Keratinocyte (primary cell): Measurements from ENCODE around the gene PALS2. TPM values are rescaled to one million over a fixed set of nuclear protein-coding genes. Genes with fewer than 3 reads are reported as not detected.

Experiments used
- DNase-seq: peaks from one replicate; pipeline ENCODE4 v3.0.0-alpha.2; 2011; ENCODE audit warnings: low read depth, missing footprints, low spot score
- FAIRE-seq: peaks from 2 replicates; lab custom pipeline; 2011; peaks lifted over from hg19 to GRCh38; lab: Jason Lieb, UNC
- H2AFZ ChIP-seq: 2 replicates; pipeline ENCODE4 v1.6.0; 2012; ENCODE audit warnings: low read length, control low read depth, inconsistent platforms; ENCODE audit not compliant: control insufficient read depth
- H3K27ac ChIP-seq: 2 replicates; pipeline ENCODE4 v1.5.1; 2011; ENCODE audit warnings: low read length; ENCODE audit not compliant: control insufficient read depth, insufficient read depth
- H3K27me3 ChIP-seq: 3 replicates; pipeline ENCODE4 v1.6.0; 2011; ENCODE audit warnings: low read length; ENCODE audit not compliant: control insufficient read depth, insufficient read depth; ENCODE audit errors: extremely low read depth
- H3K36me3 ChIP-seq, 2 experiments: 2 replicates in 1 of 2; 3 replicates in 1 of 2; pipeline ENCODE4 v1.5.1; 2011; ENCODE audit warnings: low read length in 2 of 2, mild to moderate bottlenecking in 1 of 2; ENCODE audit not compliant: control insufficient read depth in 2 of 2, insufficient read depth in 2 of 2; ENCODE audit errors: extremely low read depth in 1 of 2
- H3K4me1 ChIP-seq: 3 replicates; pipeline ENCODE4 v1.5.1; 2011; ENCODE audit warnings: low read length; ENCODE audit not compliant: control insufficient read depth, insufficient read depth; ENCODE audit errors: extremely low read depth
- H3K4me2 ChIP-seq: 3 replicates; pipeline ENCODE4 v1.6.0; 2011; ENCODE audit warnings: low read depth, low read length; ENCODE audit not compliant: control insufficient read depth, insufficient read depth; ENCODE audit errors: extremely low read depth
- H3K4me3 ChIP-seq, 3 experiments: fragments of 200-600 bp in 1 of 3; sonication (generic) in 1 of 3; 2 replicates in 2 of 3; 3 replicates in 1 of 3; pipeline ENCODE4 v1.5.1; 2011 to 2016; ENCODE audit warnings: low read length in 3 of 3, mild to moderate bottlenecking in 3 of 3, control low read depth in 2 of 3, inconsistent platforms in 1 of 3, low read depth in 1 of 3, mixed read lengths in 1 of 3, mixed run types in 1 of 3, moderate library complexity in 1 of 3; ENCODE audit not compliant: control insufficient read depth in 2 of 3, insufficient read depth in 2 of 3; ENCODE audit errors: extremely low read depth in 1 of 3
- H3K79me2 ChIP-seq: 2 replicates; pipeline ENCODE4 v1.6.0; 2012; ENCODE audit warnings: low read length; ENCODE audit not compliant: control insufficient read depth, insufficient read depth
- H3K9ac ChIP-seq: 3 replicates; pipeline ENCODE4 v1.6.0; 2011; ENCODE audit warnings: low read length; ENCODE audit not compliant: control insufficient read depth, insufficient read depth; ENCODE audit errors: extremely low read depth
- H3K9me1 ChIP-seq: 3 replicates; pipeline ENCODE4 v1.6.0; 2011; ENCODE audit warnings: low read length; ENCODE audit not compliant: control insufficient read depth, insufficient read depth; ENCODE audit errors: extremely low read depth
- H3K9me3 ChIP-seq: 2 replicates; pipeline ENCODE4 v1.5.1; 2012; ENCODE audit warnings: low read depth, low read length; ENCODE audit not compliant: control insufficient read depth
- H4K20me1 ChIP-seq: 3 replicates; pipeline ENCODE4 v1.6.0; 2011; ENCODE audit warnings: low read length; ENCODE audit not compliant: control insufficient read depth, insufficient read depth; ENCODE audit errors: extremely low read depth
- EZH2 ChIP-seq: IDR thresholded peaks from one replicate; pipeline ENCODE4 v1.6.1; 2012; ENCODE audit warnings: inconsistent platforms, mild to moderate bottlenecking, low read length, moderate library complexity
- dilution Hi-C: fragments of 300-500 bp; cut with MboI; formaldehyde crosslinking; loops from one replicate; pipeline ENCODE4 v1.7.0; 2020; ENCODE audit warnings: low sequenced_read_pairs; ENCODE audit not compliant: extremely low pct_ligation_motif_present
- polyA plus RNA-seq, 5 experiments: library from polyadenylated mRNA; depleted of rRNA in 3 of 5; stranded (reverse) in 3 of 5; stranded (forward) in 1 of 5; unstranded in 1 of 5; fragments of >200 nt; gene quantifications; 1 replicate in 1 of 5; 2 replicates in 3 of 5; 3 replicates in 1 of 5; pipeline versions ENCODE4 v1.2.1 to v1.2.3, GENCODE V29; 2011 to 2012; ENCODE audit warnings: missing spikeins in 2 of 5, low read depth in 1 of 5, low replicate concordance in 1 of 5
- TF ChIP-seq, protein P1 (sequence below), 3 experiments: IDR thresholded peaks in 1 of 3; conservative IDR thresholded peaks in 1 of 3; optimal IDR thresholded peaks in 1 of 3; 2 replicates in 2 of 3; 3 replicates in 1 of 3; pipeline versions ENCODE3 to v1.5.1; 2011; ENCODE audit warnings: low read length in 3 of 3, mild to moderate bottlenecking in 3 of 3, moderate library complexity in 2 of 3, control low read depth in 1 of 3, inconsistent platforms in 1 of 3; ENCODE audit not compliant: insufficient read depth in 2 of 3; ENCODE audit errors: extremely low read depth in 1 of 3

PALS2 gene
- polyA plus RNA-seq, 1 donor (not counting 4 experiments of a cell fraction or from before 2014, with no cell fraction given) = 16.0 TPM

- no peak for FAIRE-seq
- DNase-seq = no peak
- peaks cover 21% of the 10 kb centered on the region for H3K79me2 ChIP-seq
- no peak overlapping the region for H3K4me3 ChIP-seq
- no peak for TF ChIP-seq EZH2
- TF ChIP-seq, protein P1, sequence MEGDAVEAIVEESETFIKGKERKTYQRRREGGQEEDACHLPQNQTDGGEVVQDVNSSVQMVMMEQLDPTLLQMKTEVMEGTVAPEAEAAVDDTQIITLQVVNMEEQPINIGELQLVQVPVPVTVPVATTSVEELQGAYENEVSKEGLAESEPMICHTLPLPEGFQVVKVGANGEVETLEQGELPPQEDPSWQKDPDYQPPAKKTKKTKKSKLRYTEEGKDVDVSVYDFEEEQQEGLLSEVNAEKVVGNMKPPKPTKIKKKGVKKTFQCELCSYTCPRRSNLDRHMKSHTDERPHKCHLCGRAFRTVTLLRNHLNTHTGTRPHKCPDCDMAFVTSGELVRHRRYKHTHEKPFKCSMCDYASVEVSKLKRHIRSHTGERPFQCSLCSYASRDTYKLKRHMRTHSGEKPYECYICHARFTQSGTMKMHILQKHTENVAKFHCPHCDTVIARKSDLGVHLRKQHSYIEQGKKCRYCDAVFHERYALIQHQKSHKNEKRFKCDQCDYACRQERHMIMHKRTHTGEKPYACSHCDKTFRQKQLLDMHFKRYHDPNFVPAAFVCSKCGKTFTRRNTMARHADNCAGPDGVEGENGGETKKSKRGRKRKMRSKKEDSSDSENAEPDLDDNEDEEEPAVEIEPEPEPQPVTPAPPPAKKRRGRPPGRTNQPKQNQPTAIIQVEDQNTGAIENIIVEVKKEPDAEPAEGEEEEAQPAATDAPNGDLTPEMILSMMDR (optimal IDR thresholded peaks at IDR 0.05 in 1 of 3, IDR thresholded peaks at IDR 0.05 in 1 of 3, conservative IDR thresholded peaks at IDR 0.05 in 1 of 3; ENCODE audit: extremely low read depth in 1 of 3, insufficient read depth in 2 of 3, low read length in 3 of 3) = no peak
- H3K36me3 ChIP-seq = no peaks in the 10 kb centered on the region
- no peak overlapping the region for H3K27ac ChIP-seq
- H3K9me1 ChIP-seq = no peaks in the 10 kb centered on the region
- no peaks in the 10 kb centered on the region for H3K4me1 ChIP-seq
- H2AFZ ChIP-seq = no peak overlapping the region
- dilution Hi-C loops = no loop called here
- H4K20me1 ChIP-seq = no peaks in the 10 kb centered on the region
- H3K4me2 ChIP-seq = no peak overlapping the region
- no peak overlapping the region for H3K9ac ChIP-seq
- no peaks in the 10 kb centered on the region for H3K9me3 ChIP-seq
- no peaks in the 10 kb centered on the region for H3K27me3 ChIP-seq
Observed at GRCh38 chr7:24601600-24601999, 28.3 kb downstream of the PALS2 start.

GRCh38 chr7:24602860-24603456, 29.7 kb downstream of the PALS2 start:
- Histone ChIP-seq H3K4me2 (no peak overlapping the region), H3K36me3 (no peaks in the 10 kb centered on the region), H3K27me3 (no peaks in the 10 kb centered on the region), H3K27ac (no peak overlapping the region), H3K9me3 (no peaks in the 10 kb centered on the region), H2AFZ (no peak overlapping the region), H3K9ac (no peak overlapping the region), H3K79me2 (peaks cover 12% of the 10 kb centered on the region), H3K4me1 (no peaks in the 10 kb centered on the region), H3K9me1 (no peaks in the 10 kb centered on the region), H3K4me3 (no peak overlapping the region), H4K20me1 (no peaks in the 10 kb centered on the region)
- TF ChIP-seq, protein P1 (optimal IDR thresholded peaks at IDR 0.05 in 1 of 3, IDR thresholded peaks at IDR 0.05 in 1 of 3, conservative IDR thresholded peaks at IDR 0.05 in 1 of 3; ENCODE audit: extremely low read depth in 1 of 3, insufficient read depth in 2 of 3, low read length in 3 of 3) = no peak
- TF ChIP-seq EZH2 = no peak
- dilution Hi-C loops = no loop called here
- FAIRE-seq (no peak), DNase-seq (no peak)
